Suprapubic skin (tissue), 4 donors: ENCODE measurements around the gene FRMD4B. TPM values are rescaled to one million over a fixed set of nuclear protein-coding genes. Genes with fewer than 3 reads are reported as not detected.

Experiments used
- DNase-seq, 2 donors: peaks; one replicate each; pipeline ENCODE4 v3.0.0-alpha.2; 2019; ENCODE audit warnings: low spot score in 2 of 2
- H3K27ac ChIP-seq: fragments of 200-600 bp; sonication (generic); one replicate; pipeline ENCODE4 v1.5.1; 2019
- H3K27me3 ChIP-seq: fragments of 200-600 bp; sonication (generic); one replicate; pipeline ENCODE4 v1.5.1; 2019
- H3K36me3 ChIP-seq: fragments of 200-600 bp; sonication (generic); one replicate; pipeline ENCODE4 v1.5.1; 2019
- H3K4me1 ChIP-seq: fragments of 200-600 bp; sonication (generic); one replicate; pipeline ENCODE4 v1.5.1; 2019
- H3K4me3 ChIP-seq: fragments of 200-600 bp; sonication (generic); one replicate; pipeline ENCODE4 v1.5.1; 2019; ENCODE audit warnings: mild to moderate bottlenecking
- H3K9me3 ChIP-seq: fragments of 200-600 bp; sonication (generic); one replicate; pipeline ENCODE4 v1.5.1; 2019
- EP300 ChIP-seq: sonication (generic); formaldehyde crosslinking; IDR thresholded peaks from one replicate; pipeline ENCODE4 v1.6.1; 2017; ENCODE audit warnings: antibody characterized with exemption
- POLR2A ChIP-seq, 2 donors: fragments of 450-650 bp; IDR thresholded peaks; one replicate each; pipeline ENCODE4 v1.6.1; 2017; ENCODE audit warnings: antibody characterized with exemption in 2 of 2, mild to moderate bottlenecking in 2 of 2, moderate library complexity in 2 of 2
- POLR2AphosphoS5 ChIP-seq, 3 donors: sonication (generic); formaldehyde crosslinking; IDR thresholded peaks; one replicate each; pipeline ENCODE4 v1.6.1; 2017; ENCODE audit warnings: antibody characterized with exemption in 3 of 3
- WGBS: methylation state at CpG from one replicate; pipeline ENCODE4 v1.1.5; 2018; 5-methylcytosine and 5-hydroxymethylcytosine counted together
- total RNA-seq, 4 donors: library from RNA; depleted of rRNA; stranded (reverse); fragments of >200 nt; gene quantifications; one replicate each; pipeline ENCODE4 v1.1.0, GENCODE V29; 2016
- TF ChIP-seq, protein P1 (sequence below), 2 donors: fragments of 200-600 bp in 1 of 2; fragments of 450-650 bp in 1 of 2; sonication (generic) in 1 of 2; IDR thresholded peaks; one replicate each; pipeline ENCODE4 v1.5.1; 2016 to 2019; ENCODE audit warnings: antibody characterized with exemption in 2 of 2, mild to moderate bottlenecking in 1 of 2, moderate library complexity in 1 of 2

FRMD4B gene
- total RNA-seq, 4 donors from 2014 or later = 53.8 to 75.3 (median 67.8) TPM

DNA sequence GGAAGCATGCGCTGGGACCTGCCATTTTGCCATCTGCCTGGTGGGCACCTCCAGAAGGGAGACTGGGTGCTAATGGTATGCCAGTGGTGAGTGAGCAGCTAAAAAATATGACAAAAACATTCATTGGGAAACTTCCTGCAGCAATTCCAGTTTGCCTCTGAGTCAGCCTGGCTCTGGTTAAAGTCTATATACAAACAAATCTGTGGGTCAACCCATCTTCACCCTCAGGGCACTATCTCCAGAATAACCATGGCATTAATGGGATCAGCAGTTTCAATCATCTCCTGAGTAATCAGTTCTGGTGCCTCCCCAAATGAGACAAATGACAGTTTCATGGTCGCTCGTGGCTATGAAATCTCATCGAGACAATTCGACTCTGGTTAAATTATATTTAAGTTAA, 21.5 kb downstream of the FRMD4B start:
- Histone ChIP-seq H3K27me3 (no peaks in the 10 kb centered on the region), H3K9me3 (no peaks in the 10 kb centered on the region), H3K27ac (no peak overlapping the region), H3K4me3 (no peak overlapping the region), H3K4me1 (peaks cover 9% of the 10 kb centered on the region), H3K36me3 (no peaks in the 10 kb centered on the region)
- no peak for DNase-seq
- no peak for TF ChIP-seq EP300
- TF ChIP-seq, protein P1, sequence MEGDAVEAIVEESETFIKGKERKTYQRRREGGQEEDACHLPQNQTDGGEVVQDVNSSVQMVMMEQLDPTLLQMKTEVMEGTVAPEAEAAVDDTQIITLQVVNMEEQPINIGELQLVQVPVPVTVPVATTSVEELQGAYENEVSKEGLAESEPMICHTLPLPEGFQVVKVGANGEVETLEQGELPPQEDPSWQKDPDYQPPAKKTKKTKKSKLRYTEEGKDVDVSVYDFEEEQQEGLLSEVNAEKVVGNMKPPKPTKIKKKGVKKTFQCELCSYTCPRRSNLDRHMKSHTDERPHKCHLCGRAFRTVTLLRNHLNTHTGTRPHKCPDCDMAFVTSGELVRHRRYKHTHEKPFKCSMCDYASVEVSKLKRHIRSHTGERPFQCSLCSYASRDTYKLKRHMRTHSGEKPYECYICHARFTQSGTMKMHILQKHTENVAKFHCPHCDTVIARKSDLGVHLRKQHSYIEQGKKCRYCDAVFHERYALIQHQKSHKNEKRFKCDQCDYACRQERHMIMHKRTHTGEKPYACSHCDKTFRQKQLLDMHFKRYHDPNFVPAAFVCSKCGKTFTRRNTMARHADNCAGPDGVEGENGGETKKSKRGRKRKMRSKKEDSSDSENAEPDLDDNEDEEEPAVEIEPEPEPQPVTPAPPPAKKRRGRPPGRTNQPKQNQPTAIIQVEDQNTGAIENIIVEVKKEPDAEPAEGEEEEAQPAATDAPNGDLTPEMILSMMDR (IDR thresholded peaks at IDR 0.05) = no peak
- no peak for TF ChIP-seq POLR2AphosphoS5 (IDR thresholded peaks at IDR 0.05)
- no peak for TF ChIP-seq POLR2A (IDR thresholded peaks at IDR 0.05)
- WGBS = 86% methylated on average over 5 of the region's 5 CpGs

DNA sequence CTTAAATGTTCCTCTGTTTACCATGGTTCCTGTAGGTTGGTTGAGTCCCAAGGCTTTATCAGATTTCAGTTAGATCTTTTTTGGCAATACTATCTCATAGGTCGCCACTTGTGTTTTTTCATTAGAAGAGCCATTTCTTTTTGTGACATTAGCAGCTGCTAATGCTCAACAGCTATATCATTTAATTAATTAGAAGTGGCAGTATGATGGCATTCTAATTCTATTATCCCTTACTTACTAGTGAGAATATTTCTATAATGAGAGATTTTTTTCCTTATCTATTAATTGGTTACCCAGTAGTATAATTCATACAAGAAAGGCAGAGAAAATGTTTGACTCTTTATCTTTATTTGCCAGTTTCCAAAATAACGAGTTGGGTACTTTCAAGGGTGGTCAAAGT, 25.2 kb downstream of the FRMD4B start:
- Histone ChIP-seq H3K9me3 (no peaks in the 10 kb centered on the region), H3K27me3 (no peaks in the 10 kb centered on the region), H3K36me3 (no peaks in the 10 kb centered on the region), H3K4me1 (peaks cover 7% of the 10 kb centered on the region), H3K27ac (no peak overlapping the region), H3K4me3 (no peak overlapping the region)
- no peak for DNase-seq
- 80% methylated on average over 2 of the region's 2 CpGs for WGBS
- TF ChIP-seq EP300 (no peak), POLR2A (IDR thresholded peaks at IDR 0.05) (no peak), POLR2AphosphoS5 (IDR thresholded peaks at IDR 0.05) (no peak)
- TF ChIP-seq, protein P1 (IDR thresholded peaks at IDR 0.05) = no peak

DNA sequence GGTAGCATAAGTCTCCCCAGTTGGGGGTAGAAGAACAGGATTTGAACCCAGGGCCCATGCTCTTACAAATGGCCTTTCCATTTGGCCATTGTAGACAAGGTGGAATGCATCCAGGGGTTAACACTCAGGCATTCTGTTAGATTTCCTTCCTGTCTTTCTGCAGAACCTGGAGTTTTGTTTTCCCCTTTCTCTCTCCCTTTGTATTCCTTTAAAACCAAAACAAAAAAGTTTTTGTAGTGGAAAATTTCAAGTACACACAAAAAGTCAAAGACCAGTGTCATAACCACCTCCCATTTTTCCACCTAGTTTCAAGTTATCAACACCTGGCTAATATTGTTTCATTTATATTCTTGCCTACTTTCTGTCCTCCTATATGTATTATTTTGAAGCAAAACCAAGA, 26.0 kb downstream of the FRMD4B start:
- no peaks in the 10 kb centered on the region for H3K9me3 ChIP-seq
- H3K36me3 ChIP-seq = no peaks in the 10 kb centered on the region
- H3K4me3 ChIP-seq = no peak overlapping the region
- peaks cover 12% of the 10 kb centered on the region for H3K4me1 ChIP-seq
- no peak overlapping the region for H3K27ac ChIP-seq
- TF ChIP-seq POLR2A (IDR thresholded peaks at IDR 0.05) = no peak
- TF ChIP-seq POLR2AphosphoS5 (IDR thresholded peaks at IDR 0.05) = no peak
- TF ChIP-seq, protein P1 (IDR thresholded peaks at IDR 0.05) = no peak
- TF ChIP-seq EP300 = no peak
- DNase-seq = no peak
- H3K27me3 ChIP-seq = no peaks in the 10 kb centered on the region

DNA sequence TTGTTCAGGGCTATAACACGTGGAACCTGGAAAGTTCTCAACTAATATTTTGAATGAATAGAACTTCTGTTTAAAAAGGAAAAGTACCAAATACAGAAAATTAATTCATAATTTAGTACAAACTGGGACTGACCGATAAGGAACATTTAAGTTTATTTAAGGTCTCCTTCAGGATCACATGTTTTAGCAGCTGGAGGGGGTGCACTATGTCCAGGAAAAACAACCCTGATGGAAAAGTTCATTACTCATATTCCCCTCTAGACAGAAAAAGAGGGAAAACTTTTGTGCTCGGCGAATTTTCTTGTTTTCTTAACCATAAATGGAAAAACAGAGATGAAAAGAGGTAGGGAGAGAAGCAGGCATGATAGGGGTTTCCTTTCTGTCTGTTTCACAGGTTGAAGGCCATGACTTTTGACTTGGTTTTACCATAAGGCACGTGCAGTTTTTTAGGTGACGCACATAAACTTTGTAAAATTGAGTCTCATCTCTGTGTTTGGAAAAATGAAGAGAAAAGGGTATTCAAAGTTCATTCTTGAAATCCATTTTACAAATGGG, 26.5 kb downstream of the FRMD4B start:
- no peak overlapping the region for H3K4me3 ChIP-seq
- TF ChIP-seq POLR2AphosphoS5 (IDR thresholded peaks at IDR 0.05) (no peak), POLR2A (IDR thresholded peaks at IDR 0.05) (no peak), EP300 (no peak)
- TF ChIP-seq, protein P1 (IDR thresholded peaks at IDR 0.05) = no peak
- no peak overlapping the region for H3K27ac ChIP-seq
- no peaks in the 10 kb centered on the region for H3K9me3 ChIP-seq
- H3K4me1 ChIP-seq = peaks cover 15% of the 10 kb centered on the region
- H3K27me3 ChIP-seq = no peaks in the 10 kb centered on the region
- DNase-seq = no peak
- no peaks in the 10 kb centered on the region for H3K36me3 ChIP-seq
- 84% methylated on average over 6 of the region's 6 CpGs for WGBS

DNA sequence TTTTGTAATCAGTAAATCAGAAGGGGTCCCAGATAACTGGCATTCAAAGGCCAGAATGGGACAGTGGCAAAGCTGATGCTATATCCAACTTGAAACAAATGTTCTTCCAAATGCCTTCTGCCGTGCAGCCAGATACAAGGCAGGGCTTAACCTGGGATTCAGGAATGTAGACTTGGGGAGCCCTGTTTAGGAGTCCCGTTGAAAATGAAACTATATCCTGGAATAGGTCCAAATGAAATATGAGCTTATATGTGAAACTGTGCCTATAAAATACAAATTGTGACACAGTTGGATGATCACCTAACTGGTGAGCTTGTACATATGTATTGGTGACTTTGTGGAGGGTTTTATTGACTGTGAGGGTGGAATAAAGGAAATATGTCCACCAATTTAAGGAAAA, 28.7 kb downstream of the FRMD4B start:
- Histone ChIP-seq H3K27ac (no peak overlapping the region), H3K4me1 (peaks cover 13% of the 10 kb centered on the region), H3K36me3 (no peaks in the 10 kb centered on the region), H3K27me3 (no peaks in the 10 kb centered on the region), H3K9me3 (no peaks in the 10 kb centered on the region), H3K4me3 (no peak overlapping the region)
- no peak for DNase-seq
- TF ChIP-seq EP300 = no peak
- TF ChIP-seq, protein P1 (IDR thresholded peaks at IDR 0.05) = no peak
- no peak for TF ChIP-seq POLR2AphosphoS5 (IDR thresholded peaks at IDR 0.05)
- TF ChIP-seq POLR2A (IDR thresholded peaks at IDR 0.05) = no peak
- 27% methylated on average over 2 of the region's 2 CpGs for WGBS
